Omental fat pad (tissue), 4 donors: ENCODE results near the gene FBLN5. TPM values are rescaled to one million over a fixed set of nuclear protein-coding genes. Genes with fewer than 3 reads are reported as not detected.
A peak's percentile ranks its signal among the peaks of the same experiment; 100 is the strongest.

Experiments
- ATAC-seq: fragments of 150-250 bp; one replicate; pipeline ENCODE4 v1.9.1; 2016; ENCODE audit warnings: mild to moderate bottlenecking, moderate library complexity; ENCODE audit not compliant: low FRiP score
- DNase-seq: peaks from one replicate; pipeline ENCODE4 v3.0.0-alpha.2; 2019; ENCODE audit warnings: low spot score
- total RNA-seq, 4 donors: library from RNA; depleted of rRNA; stranded (reverse); fragments of >200 nt; gene quantifications; one replicate each; pipeline ENCODE4 v1.1.0, GENCODE V29; 2016
- TF ChIP-seq, protein P1 (sequence below), 3 donors: fragments of 450-650 bp; IDR thresholded peaks; one replicate each; pipeline ENCODE4 v1.5.1; 2016 to 2017; ENCODE audit warnings: antibody characterized with exemption in 3 of 3, mild to moderate bottlenecking in 3 of 3, moderate library complexity in 2 of 3

The FBLN5 gene
- total RNA-seq, 4 donors from 2014 or later, result 119 to 282 (median 171) TPM

DNA sequence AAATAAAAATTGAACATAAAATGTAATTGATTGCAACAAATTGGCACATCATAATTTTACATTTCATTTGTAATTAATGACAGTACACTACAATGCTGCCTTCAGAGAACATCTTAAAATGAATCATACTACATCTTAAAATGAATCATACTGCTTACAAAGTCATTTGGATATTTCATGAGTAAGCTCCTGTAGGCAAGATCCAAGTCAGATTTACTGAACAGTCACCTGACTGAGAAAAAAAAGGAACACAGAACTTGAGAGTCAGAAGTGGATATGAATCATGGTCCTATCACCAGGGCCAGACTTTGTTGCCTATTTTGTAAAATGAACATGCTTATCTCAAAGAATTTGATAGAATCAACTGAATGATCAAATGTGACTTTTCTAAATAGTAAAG, 32.7 kb upstream of the FBLN5 start:
- TF ChIP-seq, protein P1, sequence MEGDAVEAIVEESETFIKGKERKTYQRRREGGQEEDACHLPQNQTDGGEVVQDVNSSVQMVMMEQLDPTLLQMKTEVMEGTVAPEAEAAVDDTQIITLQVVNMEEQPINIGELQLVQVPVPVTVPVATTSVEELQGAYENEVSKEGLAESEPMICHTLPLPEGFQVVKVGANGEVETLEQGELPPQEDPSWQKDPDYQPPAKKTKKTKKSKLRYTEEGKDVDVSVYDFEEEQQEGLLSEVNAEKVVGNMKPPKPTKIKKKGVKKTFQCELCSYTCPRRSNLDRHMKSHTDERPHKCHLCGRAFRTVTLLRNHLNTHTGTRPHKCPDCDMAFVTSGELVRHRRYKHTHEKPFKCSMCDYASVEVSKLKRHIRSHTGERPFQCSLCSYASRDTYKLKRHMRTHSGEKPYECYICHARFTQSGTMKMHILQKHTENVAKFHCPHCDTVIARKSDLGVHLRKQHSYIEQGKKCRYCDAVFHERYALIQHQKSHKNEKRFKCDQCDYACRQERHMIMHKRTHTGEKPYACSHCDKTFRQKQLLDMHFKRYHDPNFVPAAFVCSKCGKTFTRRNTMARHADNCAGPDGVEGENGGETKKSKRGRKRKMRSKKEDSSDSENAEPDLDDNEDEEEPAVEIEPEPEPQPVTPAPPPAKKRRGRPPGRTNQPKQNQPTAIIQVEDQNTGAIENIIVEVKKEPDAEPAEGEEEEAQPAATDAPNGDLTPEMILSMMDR (IDR thresholded peaks at IDR 0.05), result no peak
- DNase-seq, result no peak
- ATAC-seq, result peak; percentile 93

DNA sequence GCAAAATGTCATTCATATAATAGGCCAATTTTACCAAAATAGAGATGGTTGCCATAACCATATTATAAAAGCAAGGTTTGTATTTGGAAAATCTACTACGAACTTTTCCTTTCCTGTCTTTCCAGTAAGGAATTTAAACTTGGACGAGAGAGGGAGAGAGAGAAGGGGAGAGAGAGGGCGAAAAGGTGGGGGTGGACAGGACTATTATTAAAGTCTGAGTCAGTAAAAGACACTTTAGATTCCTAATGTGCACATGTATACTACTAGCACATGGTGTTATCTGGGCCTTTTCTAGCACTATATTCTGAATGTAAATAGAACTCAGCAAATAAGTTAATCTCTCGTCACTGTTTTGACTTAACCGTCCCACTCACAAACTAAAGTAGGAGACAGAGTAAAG, 30.4 kb upstream of the FBLN5 start:
- TF ChIP-seq, protein P1 (IDR thresholded peaks at IDR 0.05), result no peak
- DNase-seq, result no peak
- ATAC-seq, result no peak

DNA sequence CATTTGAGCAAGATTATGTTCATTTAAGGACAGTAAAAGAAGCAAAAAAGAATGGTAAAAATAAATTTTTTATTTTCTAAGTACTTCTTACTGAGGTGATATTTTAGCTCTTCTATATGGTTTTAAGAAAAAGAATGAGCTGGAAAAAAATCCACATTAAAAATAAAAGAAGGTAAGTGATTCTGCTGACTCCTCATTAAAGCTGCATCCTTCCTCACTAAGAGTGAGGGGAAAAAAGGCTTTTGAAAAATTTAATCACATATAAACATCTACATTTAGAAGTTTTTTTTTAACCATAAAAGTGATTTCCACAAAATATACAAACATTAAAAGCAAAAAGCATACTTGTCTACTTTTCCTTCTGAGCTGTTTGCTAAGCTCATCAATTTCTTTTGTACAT, 28.3 kb upstream of the FBLN5 start:
- no peak for DNase-seq
- TF ChIP-seq, protein P1 (IDR thresholded peaks at IDR 0.05), result no peak
- no peak for ATAC-seq

DNA sequence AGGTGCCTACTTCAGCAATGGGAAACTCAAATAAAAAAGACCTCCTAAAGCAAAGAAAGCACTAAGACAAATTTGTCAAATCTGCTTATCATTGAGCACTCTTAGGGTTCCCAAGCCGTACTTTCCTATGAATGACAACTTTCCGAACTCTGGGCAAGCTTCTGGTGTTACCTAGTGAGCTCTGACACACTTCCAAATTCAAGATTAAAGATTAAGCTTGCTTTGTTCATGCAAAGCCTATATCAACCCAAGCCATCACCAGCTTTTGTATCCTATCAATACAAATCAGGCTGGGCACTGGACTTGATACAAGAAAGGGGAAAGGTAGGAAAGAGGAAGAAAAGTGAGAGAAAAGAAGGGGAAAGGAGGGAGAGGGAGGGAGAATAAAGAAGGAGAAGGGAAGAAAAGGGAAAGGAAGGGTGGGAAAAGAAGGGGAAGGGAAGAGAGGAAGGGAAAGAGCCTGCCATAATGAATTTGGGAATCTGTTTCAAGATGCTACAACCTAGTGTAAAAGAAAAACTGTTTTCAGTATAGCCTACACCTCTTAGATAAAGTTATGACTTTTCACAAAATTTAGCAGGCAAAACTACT, 23.8 kb upstream of the FBLN5 start:
- TF ChIP-seq, protein P1 (IDR thresholded peaks at IDR 0.05), result no peak
- DNase-seq (no peak), ATAC-seq (no peak)

DNA sequence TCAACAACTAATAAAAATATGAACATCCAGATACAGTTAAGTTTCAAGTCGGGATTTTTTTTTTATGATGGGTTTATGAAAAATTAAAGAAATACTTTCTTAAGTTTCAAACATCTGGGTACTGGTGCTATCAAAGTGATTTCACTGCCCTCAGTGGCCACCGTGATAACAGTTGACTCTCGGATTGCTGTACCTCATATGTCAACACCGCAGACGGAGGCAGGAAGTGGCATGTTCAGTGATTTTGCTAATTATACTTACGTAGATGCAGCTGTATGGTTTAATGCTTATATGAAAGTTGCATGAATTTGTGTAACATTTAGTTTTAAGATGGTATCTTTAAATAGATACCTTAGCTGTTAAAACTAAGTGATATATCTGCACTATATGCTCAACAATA, 20.8 kb upstream of the FBLN5 start:
- TF ChIP-seq, protein P1 (IDR thresholded peaks at IDR 0.05), result no peak
- DNase-seq, result no peak
- no peak for ATAC-seq

DNA sequence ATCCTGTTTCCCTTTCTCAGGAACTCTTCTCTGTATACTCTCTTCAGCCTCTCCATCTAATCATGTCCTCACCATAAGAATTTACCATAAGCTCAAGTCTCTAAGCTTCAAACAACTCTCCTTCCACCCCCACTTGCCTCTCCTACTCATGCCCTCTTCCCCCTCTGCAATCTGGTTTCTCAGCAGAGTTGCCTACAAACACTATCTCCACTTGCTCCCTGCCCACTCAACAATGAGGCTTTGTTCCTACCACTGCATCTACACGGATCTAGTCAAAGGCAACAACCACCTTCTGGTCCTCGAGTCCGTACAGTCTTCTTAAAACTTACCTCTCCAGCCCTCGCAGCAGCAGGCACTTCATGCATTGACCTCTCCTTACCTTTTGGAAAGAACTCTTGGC, 17.2 kb upstream of the FBLN5 start:
- ATAC-seq, result no peak
- no peak for DNase-seq
- TF ChIP-seq, protein P1 (IDR thresholded peaks at IDR 0.05), result no peak

DNA sequence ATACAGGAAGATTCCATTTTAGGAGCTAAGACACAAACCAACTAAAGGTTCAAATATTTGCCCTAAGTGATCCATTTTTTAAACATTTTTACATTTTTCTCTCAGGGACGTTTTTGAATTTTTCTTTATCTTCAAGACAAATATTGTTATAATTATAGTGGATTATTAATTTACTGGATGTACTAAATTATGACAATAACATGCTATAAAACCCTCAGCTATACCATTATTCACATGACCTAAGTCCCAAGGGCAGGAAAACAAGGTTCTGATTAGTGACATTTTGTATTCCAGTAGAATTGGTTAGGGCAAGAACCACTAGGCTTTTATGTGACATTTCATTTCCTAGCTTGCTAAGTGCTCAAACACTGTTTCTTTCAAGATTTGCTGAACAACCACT, 16.5 kb upstream of the FBLN5 start:
- ATAC-seq (no peak), DNase-seq (no peak)
- TF ChIP-seq, protein P1 (IDR thresholded peaks at IDR 0.05), result no peak
